NCI-H2196 (cell line): ENCODE measurements around the gene MAMSTR.

ENCODE experiments used
- DNase-seq: peaks from one replicate; lab custom pipeline; 2025; ENCODE audit not compliant: unreplicated experiment; lab: John Stamatoyannopoulos, UW

Gene MAMSTR

DNA sequence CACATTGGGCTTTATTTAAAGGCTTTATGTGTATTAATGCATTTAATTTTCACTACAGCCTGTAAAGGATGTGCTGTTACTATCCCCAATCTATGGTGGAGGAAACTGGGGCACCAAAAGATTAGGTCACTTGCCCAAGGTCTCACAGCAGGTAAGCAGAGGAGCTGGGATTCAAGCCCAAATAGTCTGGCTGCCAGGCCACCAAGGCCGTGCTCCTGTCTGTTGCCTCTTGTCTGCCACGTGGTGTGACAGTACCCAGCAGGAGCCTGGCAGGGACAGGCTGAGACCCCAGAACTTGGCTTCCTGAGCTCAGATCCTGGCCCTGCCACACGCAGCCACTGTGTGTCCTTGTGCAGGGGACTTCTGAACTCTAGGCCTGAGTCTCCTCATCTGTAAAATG is 51.2 kb downstream of the MAMSTR start:
- DNase-seq, result no peak

DNA sequence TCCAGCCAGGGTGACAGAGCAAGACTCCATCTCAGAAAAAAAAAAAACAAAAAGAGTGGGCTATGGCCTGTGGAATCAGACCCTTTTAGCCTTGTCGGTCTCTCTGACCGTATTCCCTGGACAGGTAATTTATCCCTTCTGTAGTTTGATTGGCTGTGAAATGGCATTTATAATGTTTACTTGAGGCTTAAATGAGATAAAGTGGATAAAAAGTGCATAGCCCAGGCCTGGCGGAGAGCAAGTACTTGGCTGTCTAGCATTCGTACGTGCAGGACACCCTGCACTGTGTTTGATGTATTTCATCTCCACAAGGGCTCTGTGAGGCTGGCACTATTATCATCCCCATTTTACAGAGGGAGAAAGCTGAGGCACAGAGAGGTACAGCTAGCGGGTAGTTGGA is 53.7 kb downstream of the MAMSTR start:
- no peak for DNase-seq

DNA sequence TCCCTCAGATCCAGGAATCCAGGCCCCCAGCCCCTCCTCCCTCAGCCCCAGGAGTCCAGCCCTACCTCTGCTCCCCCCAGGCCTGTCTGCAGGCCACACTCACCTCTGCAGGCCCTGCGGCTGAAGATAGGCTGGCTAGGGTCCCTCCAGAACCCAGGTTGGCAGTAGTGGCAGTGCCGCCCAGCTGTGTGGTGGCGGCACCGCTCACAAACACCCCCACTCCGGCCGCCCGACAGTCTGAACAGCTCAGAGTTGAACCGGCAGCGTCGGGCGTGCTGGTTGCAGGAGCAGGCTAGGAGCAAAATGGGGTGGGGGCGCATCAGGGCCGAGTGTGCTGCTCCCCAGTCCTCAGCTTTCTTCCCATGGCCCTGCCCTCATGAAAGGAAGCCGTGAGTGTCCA is 55.0 kb downstream of the MAMSTR start:
- no peak for DNase-seq

DNA sequence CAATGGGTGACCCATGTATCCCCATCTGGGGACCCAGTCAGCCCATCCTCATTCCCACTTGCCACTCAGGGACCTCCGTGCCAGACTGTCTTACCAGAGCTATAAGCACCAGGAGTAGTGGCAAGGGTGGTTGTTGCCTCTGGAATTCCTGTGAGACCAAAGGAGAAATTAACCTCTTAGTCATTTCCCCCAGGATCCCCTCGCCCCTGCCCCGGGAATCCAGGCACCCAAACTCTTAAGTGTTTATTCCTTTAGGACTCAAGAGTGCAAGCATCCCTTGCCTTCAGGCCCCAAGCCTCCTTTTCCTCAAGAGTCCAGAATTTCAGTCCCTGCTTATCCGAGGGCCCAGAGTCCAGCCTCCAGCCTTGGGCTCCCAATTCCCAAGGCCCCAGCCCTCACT is 55.9 kb downstream of the MAMSTR start:
- no peak for DNase-seq
